ENCODE data around the gene ADRA2B. TPM values are rescaled to one million over a fixed set of nuclear protein-coding genes. Genes with fewer than 3 reads are reported as not detected.

Gene ADRA2B
- total RNA-seq, 1 experiment from 2014 or later, result 0.28 TPM

DNA sequence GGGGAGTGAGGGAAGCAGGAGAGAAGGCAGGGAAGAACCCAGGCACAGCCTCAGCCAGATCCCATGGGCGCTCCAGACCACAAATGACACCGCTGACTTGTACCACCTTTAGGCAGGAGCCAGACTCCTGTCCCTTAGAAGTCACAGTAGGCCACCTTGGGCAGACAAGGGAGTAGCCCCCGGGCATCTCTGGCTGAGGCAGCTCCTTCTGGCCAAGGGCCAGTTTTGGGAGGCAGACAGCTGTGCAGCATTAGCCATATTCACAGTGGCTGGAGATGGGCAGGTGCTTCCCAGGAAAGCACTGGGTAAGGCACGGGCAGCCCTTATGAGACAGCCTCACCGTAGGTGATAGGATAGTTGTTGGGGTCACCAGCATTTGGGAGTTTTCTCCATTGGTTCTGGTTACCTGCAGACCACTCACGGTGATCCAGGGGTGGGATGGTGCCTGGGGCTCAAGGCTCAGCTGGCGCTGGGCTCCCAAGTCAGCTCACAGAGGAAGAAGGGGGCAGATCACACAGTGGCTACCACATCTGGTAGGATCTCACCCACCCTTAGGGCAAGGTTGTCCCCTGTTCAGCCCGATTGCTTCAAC, 19.9 kb upstream of the ADRA2B start:
- DNase-seq (ENCODE audit: low read depth, low spot score) (no peak), ATAC-seq (no peak)
- no TSS peak for BruUV-seq (replicated peaks)
- Histone ChIP-seq H3K36me3 (ENCODE audit: control insufficient read depth, insufficient read depth, low read length) (no peaks in the 10 kb centered on the region), H3K4me1 (ENCODE audit: control insufficient read depth, insufficient read depth, low read length) (no peaks in the 10 kb centered on the region), H3K27me3 (ENCODE audit: control insufficient read depth, insufficient read depth, low read length) (no peaks in the 10 kb centered on the region), H3K9me3 (ENCODE audit: control insufficient read depth, insufficient read depth, low read depth, low read length) (no peaks in the 10 kb centered on the region), H3K27ac (ENCODE audit: low read length) (no peak overlapping the region), H3K4me3 (ENCODE audit: low read depth in 2 of 2, low read length in 2 of 2) (no peak overlapping the region)
- POLR2A ChIA-PET, result no interaction called here
- in situ Hi-C loops (cut with HindIII; ENCODE audit: low pct_unique_long_range_greater_than_20kb, low sequenced_read_pairs), result no loop called here
- intact Hi-C loops (cut with micrococcal nuclease; ENCODE audit: unreplicated experiment), result no loop called here
- TF ChIP-seq TCF7L2 (IDR thresholded peaks at IDR 0.05; ENCODE audit: low read depth, low read length), result no peak
- no peak for TF ChIP-seq SIN3A (IDR thresholded peaks at IDR 0.05; ENCODE audit: borderline replicate concordance, insufficient read depth, low read depth, low read length)
- TF ChIP-seq, protein P1, sequence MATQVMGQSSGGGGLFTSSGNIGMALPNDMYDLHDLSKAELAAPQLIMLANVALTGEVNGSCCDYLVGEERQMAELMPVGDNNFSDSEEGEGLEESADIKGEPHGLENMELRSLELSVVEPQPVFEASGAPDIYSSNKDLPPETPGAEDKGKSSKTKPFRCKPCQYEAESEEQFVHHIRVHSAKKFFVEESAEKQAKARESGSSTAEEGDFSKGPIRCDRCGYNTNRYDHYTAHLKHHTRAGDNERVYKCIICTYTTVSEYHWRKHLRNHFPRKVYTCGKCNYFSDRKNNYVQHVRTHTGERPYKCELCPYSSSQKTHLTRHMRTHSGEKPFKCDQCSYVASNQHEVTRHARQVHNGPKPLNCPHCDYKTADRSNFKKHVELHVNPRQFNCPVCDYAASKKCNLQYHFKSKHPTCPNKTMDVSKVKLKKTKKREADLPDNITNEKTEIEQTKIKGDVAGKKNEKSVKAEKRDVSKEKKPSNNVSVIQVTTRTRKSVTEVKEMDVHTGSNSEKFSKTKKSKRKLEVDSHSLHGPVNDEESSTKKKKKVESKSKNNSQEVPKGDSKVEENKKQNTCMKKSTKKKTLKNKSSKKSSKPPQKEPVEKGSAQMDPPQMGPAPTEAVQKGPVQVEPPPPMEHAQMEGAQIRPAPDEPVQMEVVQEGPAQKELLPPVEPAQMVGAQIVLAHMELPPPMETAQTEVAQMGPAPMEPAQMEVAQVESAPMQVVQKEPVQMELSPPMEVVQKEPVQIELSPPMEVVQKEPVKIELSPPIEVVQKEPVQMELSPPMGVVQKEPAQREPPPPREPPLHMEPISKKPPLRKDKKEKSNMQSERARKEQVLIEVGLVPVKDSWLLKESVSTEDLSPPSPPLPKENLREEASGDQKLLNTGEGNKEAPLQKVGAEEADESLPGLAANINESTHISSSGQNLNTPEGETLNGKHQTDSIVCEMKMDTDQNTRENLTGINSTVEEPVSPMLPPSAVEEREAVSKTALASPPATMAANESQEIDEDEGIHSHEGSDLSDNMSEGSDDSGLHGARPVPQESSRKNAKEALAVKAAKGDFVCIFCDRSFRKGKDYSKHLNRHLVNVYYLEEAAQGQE (IDR thresholded peaks at IDR 0.05; ENCODE audit: insufficient read depth in 1 of 2, low read depth in 2 of 2, low read length in 1 of 2), result no peak
- TF ChIP-seq, protein P2, sequence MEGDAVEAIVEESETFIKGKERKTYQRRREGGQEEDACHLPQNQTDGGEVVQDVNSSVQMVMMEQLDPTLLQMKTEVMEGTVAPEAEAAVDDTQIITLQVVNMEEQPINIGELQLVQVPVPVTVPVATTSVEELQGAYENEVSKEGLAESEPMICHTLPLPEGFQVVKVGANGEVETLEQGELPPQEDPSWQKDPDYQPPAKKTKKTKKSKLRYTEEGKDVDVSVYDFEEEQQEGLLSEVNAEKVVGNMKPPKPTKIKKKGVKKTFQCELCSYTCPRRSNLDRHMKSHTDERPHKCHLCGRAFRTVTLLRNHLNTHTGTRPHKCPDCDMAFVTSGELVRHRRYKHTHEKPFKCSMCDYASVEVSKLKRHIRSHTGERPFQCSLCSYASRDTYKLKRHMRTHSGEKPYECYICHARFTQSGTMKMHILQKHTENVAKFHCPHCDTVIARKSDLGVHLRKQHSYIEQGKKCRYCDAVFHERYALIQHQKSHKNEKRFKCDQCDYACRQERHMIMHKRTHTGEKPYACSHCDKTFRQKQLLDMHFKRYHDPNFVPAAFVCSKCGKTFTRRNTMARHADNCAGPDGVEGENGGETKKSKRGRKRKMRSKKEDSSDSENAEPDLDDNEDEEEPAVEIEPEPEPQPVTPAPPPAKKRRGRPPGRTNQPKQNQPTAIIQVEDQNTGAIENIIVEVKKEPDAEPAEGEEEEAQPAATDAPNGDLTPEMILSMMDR (IDR thresholded peaks at IDR 0.05), result no peak
- no peak for TF ChIP-seq POLR2AphosphoS5 (IDR thresholded peaks at IDR 0.05; ENCODE audit: low read depth, low read length)
- CTCF ChIA-PET, result interaction anchor here (1.1 to 3.9 kb wide), 2 partner anchors 20 to 39 kb away, joined by 3 to 55 read pairs; partner anchors contain the start of gene ADRA2B

DNA sequence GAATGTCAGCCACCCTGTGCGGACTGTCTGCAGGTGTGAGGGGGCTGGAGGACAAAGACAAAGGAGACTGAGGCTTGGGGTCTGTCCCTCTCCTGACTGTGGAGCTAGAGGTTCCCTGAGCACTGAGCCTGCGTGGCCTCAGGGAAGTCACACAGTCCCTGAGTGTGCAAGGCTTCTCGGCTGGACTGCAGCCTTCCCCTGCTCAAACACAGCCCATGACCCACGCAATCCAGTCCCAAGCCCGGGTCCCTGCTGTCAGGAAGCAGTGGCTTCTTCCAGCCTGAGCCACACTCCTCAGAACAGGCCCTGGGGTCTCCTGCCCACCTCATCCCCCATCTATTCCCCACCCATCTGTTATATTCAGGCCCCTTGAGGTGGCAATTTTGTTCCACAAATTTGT, 19.2 kb upstream of the ADRA2B start:
- intact Hi-C loops (cut with micrococcal nuclease; ENCODE audit: unreplicated experiment) (no loop called here), in situ Hi-C loops (cut with HindIII; ENCODE audit: low pct_unique_long_range_greater_than_20kb, low sequenced_read_pairs) (no loop called here)
- POLR2A ChIA-PET, result no interaction called here
- no peak for ATAC-seq
- Histone ChIP-seq H3K27ac (ENCODE audit: low read length) (no peak overlapping the region), H3K4me1 (ENCODE audit: control insufficient read depth, insufficient read depth, low read length) (no peaks in the 10 kb centered on the region), H3K27me3 (ENCODE audit: control insufficient read depth, insufficient read depth, low read length) (no peaks in the 10 kb centered on the region), H3K4me3 (ENCODE audit: low read depth in 2 of 2, low read length in 2 of 2) (no peak overlapping the region), H3K36me3 (ENCODE audit: control insufficient read depth, insufficient read depth, low read length) (no peaks in the 10 kb centered on the region), H3K9me3 (ENCODE audit: control insufficient read depth, insufficient read depth, low read depth, low read length) (no peaks in the 10 kb centered on the region)
- BruUV-seq (replicated peaks), result no TSS peak
- DNase-seq (ENCODE audit: low read depth, low spot score), result no peak
- TF ChIP-seq, protein P2 (IDR thresholded peaks at IDR 0.05), result no peak
- no peak for TF ChIP-seq POLR2AphosphoS5 (IDR thresholded peaks at IDR 0.05; ENCODE audit: low read depth, low read length)
- TF ChIP-seq SIN3A (IDR thresholded peaks at IDR 0.05; ENCODE audit: borderline replicate concordance, insufficient read depth, low read depth, low read length), result no peak
- no peak for TF ChIP-seq TCF7L2 (IDR thresholded peaks at IDR 0.05; ENCODE audit: low read depth, low read length)
- CTCF ChIA-PET, result no interaction called here
